Transverse colon (tissue), 4 donors: Measurements from ENCODE around the gene PTPRG.

ENCODE experiments used
- EP300 ChIP-seq: sonication (generic); formaldehyde crosslinking; IDR thresholded peaks from one replicate; pipeline ENCODE4 v1.6.1; 2017; ENCODE audit warnings: antibody characterized with exemption, low read depth
- POLR2A ChIP-seq: fragments of 450-650 bp; IDR thresholded peaks from one replicate; pipeline ENCODE4 v1.6.1; 2016; ENCODE audit warnings: antibody characterized with exemption, mild to moderate bottlenecking, moderate library complexity
- POLR2AphosphoS5 ChIP-seq, 3 donors: sonication (generic); formaldehyde crosslinking; IDR thresholded peaks; one replicate each; pipeline ENCODE4 v1.6.1; 2016; ENCODE audit warnings: antibody characterized with exemption in 3 of 3
- TF ChIP-seq, protein P1 (sequence below), 5 experiments: fragments of 200-600 bp in 3 of 5; fragments of 450-650 bp in 2 of 5; sonication (generic) in 3 of 5; IDR thresholded peaks; 1 replicate in 2 of 5; 2 replicates in 3 of 5; pipeline ENCODE4 v1.5.1; 2016 to 2017; ENCODE audit warnings: antibody characterized with exemption in 5 of 5, inconsistent platforms in 3 of 5, mild to moderate bottlenecking in 2 of 5, moderate library complexity in 1 of 5

- TF ChIP-seq, protein P1, sequence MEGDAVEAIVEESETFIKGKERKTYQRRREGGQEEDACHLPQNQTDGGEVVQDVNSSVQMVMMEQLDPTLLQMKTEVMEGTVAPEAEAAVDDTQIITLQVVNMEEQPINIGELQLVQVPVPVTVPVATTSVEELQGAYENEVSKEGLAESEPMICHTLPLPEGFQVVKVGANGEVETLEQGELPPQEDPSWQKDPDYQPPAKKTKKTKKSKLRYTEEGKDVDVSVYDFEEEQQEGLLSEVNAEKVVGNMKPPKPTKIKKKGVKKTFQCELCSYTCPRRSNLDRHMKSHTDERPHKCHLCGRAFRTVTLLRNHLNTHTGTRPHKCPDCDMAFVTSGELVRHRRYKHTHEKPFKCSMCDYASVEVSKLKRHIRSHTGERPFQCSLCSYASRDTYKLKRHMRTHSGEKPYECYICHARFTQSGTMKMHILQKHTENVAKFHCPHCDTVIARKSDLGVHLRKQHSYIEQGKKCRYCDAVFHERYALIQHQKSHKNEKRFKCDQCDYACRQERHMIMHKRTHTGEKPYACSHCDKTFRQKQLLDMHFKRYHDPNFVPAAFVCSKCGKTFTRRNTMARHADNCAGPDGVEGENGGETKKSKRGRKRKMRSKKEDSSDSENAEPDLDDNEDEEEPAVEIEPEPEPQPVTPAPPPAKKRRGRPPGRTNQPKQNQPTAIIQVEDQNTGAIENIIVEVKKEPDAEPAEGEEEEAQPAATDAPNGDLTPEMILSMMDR (IDR thresholded peaks at IDR 0.05), result no peak
- TF ChIP-seq POLR2A, result no peak
- no peak for TF ChIP-seq POLR2AphosphoS5 (IDR thresholded peaks at IDR 0.05)
- no peak for TF ChIP-seq EP300
These were observed 509.5 kb downstream of the PTPRG start for GRCh38 chr3:62070891-62071290.
